ENCODE measurements around the gene CA4. TPM values are rescaled to one million over a fixed set of nuclear protein-coding genes. Genes with fewer than 3 reads are reported as not detected.

CA4 gene
- total RNA-seq, 1 donor from 2014 or later = 13.6 TPM

DNA sequence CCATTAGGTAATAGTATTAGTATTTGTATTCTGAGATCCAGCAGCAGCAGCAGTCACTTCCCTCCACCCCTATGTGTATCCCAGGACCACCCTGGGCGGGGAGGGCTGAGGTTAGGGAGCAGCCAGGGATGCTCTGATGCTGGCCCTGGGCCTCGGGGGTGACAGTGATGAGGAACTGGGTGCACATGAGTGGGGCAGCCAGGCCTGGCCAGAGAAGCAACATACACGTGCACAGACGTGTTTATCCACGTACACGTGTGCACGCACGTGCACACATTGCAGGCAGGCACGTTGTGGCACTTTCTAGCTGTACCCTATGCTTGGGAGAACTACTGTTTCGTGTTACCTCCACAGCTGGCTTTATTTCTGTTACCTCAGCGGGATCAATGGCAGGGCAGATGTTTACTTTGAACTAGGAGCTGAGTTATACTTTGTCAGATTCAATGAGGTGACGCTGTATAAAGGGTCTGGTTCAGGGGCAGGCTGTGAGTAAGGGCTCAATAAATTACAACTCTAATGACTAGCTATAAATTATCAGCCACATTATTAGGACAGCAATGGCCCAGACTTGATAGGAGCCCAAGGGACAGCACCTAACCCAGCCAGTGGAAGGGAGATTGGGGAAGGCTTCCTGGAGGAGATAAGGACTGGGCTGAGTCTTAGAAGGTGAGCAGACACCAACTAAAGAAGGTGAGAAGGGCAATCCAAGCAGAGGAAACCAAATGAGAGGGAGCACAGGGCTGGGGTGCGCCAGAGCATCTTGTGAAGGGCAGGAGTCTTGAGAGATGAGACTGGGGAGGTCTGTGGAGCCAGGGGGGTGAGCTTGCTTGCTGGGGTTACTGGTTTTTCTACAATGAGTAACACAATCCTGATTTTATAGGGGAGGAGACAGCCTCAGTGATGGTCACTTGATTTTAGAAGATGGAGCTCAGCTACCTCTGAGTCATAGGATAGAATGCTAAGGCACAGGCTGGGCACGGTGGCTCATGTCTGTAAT is 22.4 kb upstream of the CA4 start:
- intact Hi-C loops (cut with DNase I) = no loop called here
- no peak for DNase-seq (ENCODE audit: low spot score)
- ATAC-seq = no peak

DNA sequence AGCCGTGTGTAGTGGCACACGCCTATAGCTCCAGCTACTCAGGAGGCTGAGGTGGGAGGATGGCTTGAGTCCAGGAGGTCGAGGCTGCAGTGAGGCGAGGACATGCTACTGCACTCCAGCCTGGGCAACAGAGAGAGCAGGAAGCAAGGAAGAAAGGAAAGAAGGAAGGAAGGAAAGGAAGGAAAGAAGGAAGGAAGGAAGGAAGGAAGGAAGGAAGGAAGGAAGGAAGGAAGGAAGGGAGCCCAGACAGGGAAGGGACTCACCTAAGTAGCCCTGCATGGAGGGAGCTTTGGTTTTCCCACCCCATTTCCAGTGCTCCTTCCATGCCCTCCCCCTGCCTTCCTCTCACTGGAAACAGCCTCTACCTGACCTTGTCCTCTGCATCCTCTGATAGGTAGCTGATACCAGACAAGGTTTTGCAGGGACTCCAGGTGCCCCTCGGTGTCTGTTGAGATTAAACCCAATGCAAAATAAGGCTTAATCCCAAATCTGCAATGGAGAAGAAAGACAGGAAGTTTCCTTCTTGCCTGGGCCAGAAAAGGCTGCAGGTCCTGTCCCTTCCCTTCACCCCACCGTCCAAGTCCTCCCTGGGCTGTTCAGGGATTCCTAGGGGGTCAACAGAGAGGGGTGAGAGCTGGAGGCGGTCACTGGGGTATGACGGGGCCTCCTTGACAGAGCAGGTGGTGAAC is 21.5 kb upstream of the CA4 start:
- DNase-seq (ENCODE audit: low spot score) = no peak
- intact Hi-C loops (cut with DNase I) = no loop called here

GRCh38 chr17:60129164-60129563 is 20.6 kb upstream of the CA4 start:
- intact Hi-C loops (cut with DNase I) = no loop called here
- DNase-seq (ENCODE audit: low spot score) (no peak), ATAC-seq (no peak)

More for the DNA sequence above, 21.5 kb upstream of the CA4 start:
- ATAC-seq = no peak

DNA sequence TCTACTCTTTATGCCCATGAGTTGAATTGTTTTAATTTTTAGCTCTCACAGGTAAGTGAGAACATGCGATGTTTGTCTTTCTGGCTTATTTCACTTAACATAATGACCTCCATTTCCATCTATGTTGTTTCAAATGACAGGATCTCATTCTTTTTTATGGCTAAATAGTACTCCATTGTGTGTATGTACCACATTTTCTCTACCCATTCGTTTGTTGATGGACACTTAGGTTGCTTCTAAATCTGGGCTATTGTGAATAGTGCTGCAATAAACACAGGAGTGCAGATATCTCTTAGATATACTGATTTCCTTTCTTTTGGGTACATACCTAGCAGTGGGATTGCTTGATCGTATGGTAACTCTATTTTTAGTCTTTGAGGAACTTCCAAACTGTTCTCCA is 19.3 kb upstream of the CA4 start:
- no peak for DNase-seq (ENCODE audit: low spot score)
- no peak for ATAC-seq
- intact Hi-C loops (cut with DNase I) = no loop called here

GRCh38 chr17:60134396-60135150 is 15.2 kb upstream of the CA4 start:
- intact Hi-C loops (cut with DNase I) = no loop called here
- DNase-seq (ENCODE audit: low spot score) = peak; percentile 54
- ATAC-seq = no peak

GRCh38 chr17:60135151-60135950 is 14.4 kb upstream of the CA4 start:
- DNase-seq (ENCODE audit: low spot score) = peak; percentile 88
- intact Hi-C loops (cut with DNase I) = no loop called here
- ATAC-seq = peak; percentile 98

DNA sequence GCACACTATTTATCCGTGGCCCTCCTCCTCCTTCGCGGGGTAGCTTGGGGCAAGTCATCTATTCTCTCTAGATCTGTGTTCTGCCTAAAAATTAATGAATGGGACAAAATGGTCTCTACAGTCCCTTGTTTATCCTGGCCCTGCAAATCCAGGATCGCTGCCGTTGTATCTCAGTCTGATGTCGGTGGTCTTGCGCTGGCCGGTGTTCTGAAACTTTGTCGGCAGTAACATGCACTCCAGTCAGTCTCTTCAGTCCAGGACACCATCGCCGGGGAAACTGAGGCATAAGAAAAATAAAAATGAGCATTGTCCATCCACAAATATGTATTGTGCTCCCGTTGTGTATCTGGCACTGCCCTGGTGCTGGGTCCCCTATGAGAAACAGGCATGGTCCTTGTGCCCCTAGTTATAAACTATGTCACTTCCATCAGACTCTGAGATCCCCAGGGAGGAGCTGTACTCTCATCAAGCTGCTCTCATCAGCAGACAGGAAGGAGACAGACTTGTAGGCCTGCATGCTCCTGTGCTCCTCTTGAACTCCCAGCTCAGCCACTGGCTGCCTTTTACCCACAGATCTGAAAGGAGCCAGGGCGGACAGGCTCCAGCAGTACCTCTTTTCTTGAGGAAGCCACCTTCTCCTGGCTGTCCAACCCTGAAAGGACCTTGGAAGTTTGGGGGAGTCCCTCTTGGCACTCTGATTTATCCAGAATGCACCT is 13.7 kb upstream of the CA4 start:
- ATAC-seq (no peak), DNase-seq (ENCODE audit: low spot score) (peak; percentile 25)
- intact Hi-C loops (cut with DNase I) = no loop called here

DNA sequence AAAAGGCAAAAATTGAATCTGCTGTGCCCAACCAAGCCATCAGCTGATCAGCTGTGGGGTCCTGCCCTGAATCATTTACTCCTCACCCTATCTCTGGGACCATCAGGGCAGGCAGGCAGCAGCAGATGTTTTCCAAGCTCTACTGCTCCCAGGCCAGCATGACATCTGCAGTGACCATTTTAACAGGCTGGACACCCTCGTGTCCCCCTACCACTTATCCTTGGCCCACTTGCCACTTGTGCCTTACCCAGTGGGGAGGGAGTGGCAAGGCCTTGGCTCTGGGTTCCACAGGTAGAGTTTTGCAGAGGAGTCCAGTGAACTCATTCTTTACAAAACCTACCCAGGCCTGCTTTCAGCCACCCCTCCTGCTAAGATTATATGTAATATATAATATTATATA is 12.0 kb upstream of the CA4 start:
- DNase-seq (ENCODE audit: low spot score) = no peak

GRCh38 chr17:60138769-60139437 is 10.9 kb upstream of the CA4 start:
- ATAC-seq (no peak), DNase-seq (ENCODE audit: low spot score) (no peak)
- intact Hi-C loops (cut with DNase I) = no loop called here

More for the DNA sequence above, 12.0 kb upstream of the CA4 start:
- no peak for ATAC-seq
- intact Hi-C loops (cut with DNase I) = no loop called here

- peak; percentile 51 for ATAC-seq
Measured at GRCh38 chr17:60139438-60140285, 10.1 kb upstream of the CA4 start.

GRCh38 chr17:60141111-60142018 is 8.4 kb upstream of the CA4 start:
- ATAC-seq = no peak
- no peak for DNase-seq (ENCODE audit: low spot score)
- intact Hi-C loops (cut with DNase I) = loop anchor here (10.0 kb wide), 1 partner anchor 293 kb away; no protein-coding TSS in a partner anchor

More at GRCh38 chr17:60139438-60140285, 10.1 kb upstream of the CA4 start:
- intact Hi-C loops (cut with DNase I) = loop anchor here (10.0 kb wide), 1 partner anchor 295 kb away; no protein-coding TSS in a partner anchor
- DNase-seq (ENCODE audit: low spot score) = peak; percentile 84

- DNase-seq (ENCODE audit: low spot score) (peak; percentile 93), ATAC-seq (peak; percentile 86)
- intact Hi-C loops (cut with DNase I) = loop anchor here (10.0 kb wide), 1 partner anchor 292 kb away; no protein-coding TSS in a partner anchor
Measured at GRCh38 chr17:60142872-60143499, 6.8 kb upstream of the CA4 start.

DNA sequence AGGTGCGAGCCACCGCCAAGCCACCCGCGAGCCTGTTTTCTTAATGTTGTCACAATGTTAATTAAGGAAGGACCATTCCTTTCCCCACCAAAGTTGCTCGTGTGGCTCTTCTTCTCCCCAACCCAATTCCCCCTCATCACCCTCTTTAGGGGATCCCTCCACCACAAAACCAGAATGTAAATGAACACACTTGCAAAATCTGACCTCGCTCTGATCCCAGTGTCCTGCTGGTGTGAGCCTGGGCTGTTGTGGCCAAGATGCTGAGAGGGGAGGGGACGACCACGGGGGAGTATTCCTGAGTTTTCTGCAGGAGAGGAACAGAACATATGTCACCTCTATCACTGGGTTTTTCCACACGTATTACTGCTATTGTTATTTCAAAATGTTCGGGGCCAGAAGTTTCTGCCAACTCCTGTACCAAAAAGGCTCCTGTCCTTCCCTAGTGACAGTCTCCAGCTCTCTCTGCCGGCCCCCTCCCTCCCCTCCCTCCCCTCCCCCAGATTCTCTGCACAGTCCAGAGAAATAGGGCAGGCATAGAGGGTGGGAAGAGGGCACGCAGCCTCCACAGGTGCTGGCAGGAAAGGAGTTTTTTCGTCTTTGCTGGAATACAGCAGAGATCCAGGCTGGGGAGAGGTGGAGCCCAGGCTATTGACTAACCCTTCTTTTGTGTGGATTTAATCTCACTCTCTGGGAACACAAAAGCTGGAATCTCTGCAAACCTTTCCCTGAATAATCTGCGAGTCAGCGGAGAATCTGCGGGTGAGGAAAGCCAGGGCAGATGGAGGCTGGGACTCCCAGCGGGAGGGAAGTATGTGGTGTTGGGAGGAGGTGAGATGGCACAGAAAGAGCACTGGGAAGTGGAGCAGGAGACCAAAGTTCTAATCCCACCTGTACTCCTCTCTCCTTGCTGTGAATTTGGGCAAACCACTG is 4.5 kb upstream of the CA4 start:
- intact Hi-C loops (cut with DNase I) = loop anchor here (10.0 kb wide), 1 partner anchor 290 kb away; no protein-coding TSS in a partner anchor
- DNase-seq (ENCODE audit: low spot score) = no peak
- no peak for ATAC-seq

- intact Hi-C loops (cut with DNase I) = loop anchor here (10.0 kb wide), 1 partner anchor 289 kb away; no protein-coding TSS in a partner anchor
- no peak for DNase-seq (ENCODE audit: low spot score)
- ATAC-seq = no peak
Measured at GRCh38 chr17:60146206-60146605, 3.6 kb upstream of the CA4 start.

Data from sciatic nerve (tissue), 2 donors.